Measurements from ENCODE around the gene KCNJ18.
"Not testable (repeated sequence)": the region's sequence is repeated elsewhere in the genome, so short reads cannot be mapped to it uniquely, and the experiment has no call there.

The KCNJ18 gene

GRCh38 chr17:21737015-21737580, 44.8 kb downstream of the KCNJ18 start:
- DNase-seq, result not testable (repeated sequence)

- not testable (repeated sequence) for DNase-seq
Measured at GRCh38 chr17:21738241-21738640, 45.9 kb downstream of the KCNJ18 start.

- not testable (repeated sequence) for DNase-seq
Measured at GRCh38 chr17:21738877-21739474, 46.7 kb downstream of the KCNJ18 start.

- DNase-seq, result not testable (repeated sequence)
Measured at GRCh38 chr17:21739485-21739884, 47.2 kb downstream of the KCNJ18 start.

- DNase-seq, result not testable (repeated sequence)
Measured at GRCh38 chr17:21740836-21741235, 48.5 kb downstream of the KCNJ18 start.

- DNase-seq, result not testable (repeated sequence)
Measured at GRCh38 chr17:21741520-21741919, 49.2 kb downstream of the KCNJ18 start.

GRCh38 chr17:21742326-21742725, 50.0 kb downstream of the KCNJ18 start:
- DNase-seq, result no peak

- not testable (repeated sequence) for DNase-seq
Measured at GRCh38 chr17:21744151-21744550, 51.8 kb downstream of the KCNJ18 start.

- DNase-seq, result not testable (repeated sequence)
Measured at GRCh38 chr17:21744621-21745020, 52.3 kb downstream of the KCNJ18 start.

- DNase-seq, result not testable (repeated sequence)
Measured at GRCh38 chr17:21745385-21746054, 53.2 kb downstream of the KCNJ18 start.

- DNase-seq, result not testable (repeated sequence)
Measured at GRCh38 chr17:21746415-21746814, 54.1 kb downstream of the KCNJ18 start.

GRCh38 chr17:21747195-21747915, 55.0 kb downstream of the KCNJ18 start:
- DNase-seq, result not testable (repeated sequence)

GRCh38 chr17:21748686-21749085, 56.4 kb downstream of the KCNJ18 start:
- not testable (repeated sequence) for DNase-seq

- DNase-seq, result not testable (repeated sequence)
Measured at GRCh38 chr17:21749696-21750531, 57.6 kb downstream of the KCNJ18 start.

GRCh38 chr17:21751111-21751510, 58.8 kb downstream of the KCNJ18 start:
- DNase-seq, result not testable (repeated sequence)
